Psoas muscle (tissue), 8 donors: ENCODE results near the gene ATP6V1C2. TPM values are rescaled to one million over a fixed set of nuclear protein-coding genes. Genes with fewer than 3 reads are reported as not detected.

ENCODE experiments used
- ATAC-seq, 4 donors: fragments of 200-7000 bp; cut with Tn5 transposase; one replicate each; pipeline ENCODE4 v1.9.1; 2020; ENCODE audit warnings: moderate library complexity in 3 of 4, mild to moderate bottlenecking in 2 of 4
- DNase-seq, 2 donors: peaks; one replicate each; pipeline ENCODE4 v3.0.0-alpha.2; 2020
- H3K27ac ChIP-seq: fragments of 200-600 bp; one replicate; pipeline ENCODE4 v1.8.0; 2022
- H3K27me3 ChIP-seq, 3 donors: fragments of 200-600 bp in 1 of 3; one replicate each; pipeline versions ENCODE4 v1.6.1 to v1.8.0; 2013 to 2022; ENCODE audit warnings: low read length in 2 of 3, mild to moderate bottlenecking in 2 of 3, moderate library complexity in 1 of 3; ENCODE audit not compliant: insufficient read depth in 3 of 3
- H3K36me3 ChIP-seq, 2 donors: fragments of 200-600 bp in 1 of 2; one replicate each; pipeline versions ENCODE4 v1.6.1 to v1.8.0; 2013 to 2022; ENCODE audit warnings: low read depth in 1 of 2, mild to moderate bottlenecking in 1 of 2, moderate library complexity in 1 of 2; ENCODE audit not compliant: insufficient read depth in 1 of 2
- H3K4me1 ChIP-seq: fragments of 200-600 bp; one replicate; pipeline ENCODE4 v1.8.0; 2022
- H3K4me3 ChIP-seq: fragments of 200-600 bp; one replicate; pipeline ENCODE4 v1.8.0; 2022; ENCODE audit warnings: mild to moderate bottlenecking
- H3K9me3 ChIP-seq: fragments of 200-600 bp; one replicate; pipeline ENCODE4 v1.8.0; 2022
- WGBS, 3 donors: extraction: QIAGEN DNeasy Blood & Tissue Kit; methylation state at CpG; one replicate each; pipeline versions ENCODE4 v1.1.6 to v1.1.7; 2013; 5-methylcytosine and 5-hydroxymethylcytosine counted together
- intact Hi-C, 2 donors: fragments of 100-400 bp; cut with DNase I; formaldehyde crosslinking; loops; one replicate each; pipeline versions ENCODE4 v1.11.0 to v1.14.2; 2022
- polyA plus RNA-seq, 3 donors: library from polyadenylated mRNA; stranded (reverse); fragments of 200-250 nt; gene quantifications; one replicate each; pipeline ENCODE4 v1.2.3, GENCODE V29; 2013
- total RNA-seq, 4 donors: library from RNA; stranded (reverse); fragmentation: NEBNext Ultra II Directional in 2 of 4; extraction: Animal tissue kit (Norgen Biotek cat#: 25700) in 2 of 4; gene quantifications; one replicate each; pipeline versions ENCODE4 v1.2.1 to v1.2.4, GENCODE V29; 2021 to 2023
- TF ChIP-seq, protein P1 (sequence below): fragments of 200-600 bp; IDR thresholded peaks from one replicate; pipeline ENCODE4 v1.8.0; 2022; ENCODE audit warnings: antibody characterized with exemption
- donor health status: healthy with polysubstance abuse.
- donor health status: DM: no; HTN: no; CAD: no; lungs with moderate emphysema.
- donor health status: Bipolar disorder and iron deficiency.
- donor health status: healthy.
- donor health status: DM: yes; HTN: yes; CAD: no.
- donor health status: DM: no; HTN: no; CAD: no.
- donor health status: DM: no; HTN: no; CAD: no.
- donor health status: DM: yes; HTN: yes; CAD: no.

The ATP6V1C2 gene
- total and polyA plus RNA-seq, 7 donors, result 0.11 to 0.70 (median 0.25) TPM

- TF ChIP-seq, protein P1, sequence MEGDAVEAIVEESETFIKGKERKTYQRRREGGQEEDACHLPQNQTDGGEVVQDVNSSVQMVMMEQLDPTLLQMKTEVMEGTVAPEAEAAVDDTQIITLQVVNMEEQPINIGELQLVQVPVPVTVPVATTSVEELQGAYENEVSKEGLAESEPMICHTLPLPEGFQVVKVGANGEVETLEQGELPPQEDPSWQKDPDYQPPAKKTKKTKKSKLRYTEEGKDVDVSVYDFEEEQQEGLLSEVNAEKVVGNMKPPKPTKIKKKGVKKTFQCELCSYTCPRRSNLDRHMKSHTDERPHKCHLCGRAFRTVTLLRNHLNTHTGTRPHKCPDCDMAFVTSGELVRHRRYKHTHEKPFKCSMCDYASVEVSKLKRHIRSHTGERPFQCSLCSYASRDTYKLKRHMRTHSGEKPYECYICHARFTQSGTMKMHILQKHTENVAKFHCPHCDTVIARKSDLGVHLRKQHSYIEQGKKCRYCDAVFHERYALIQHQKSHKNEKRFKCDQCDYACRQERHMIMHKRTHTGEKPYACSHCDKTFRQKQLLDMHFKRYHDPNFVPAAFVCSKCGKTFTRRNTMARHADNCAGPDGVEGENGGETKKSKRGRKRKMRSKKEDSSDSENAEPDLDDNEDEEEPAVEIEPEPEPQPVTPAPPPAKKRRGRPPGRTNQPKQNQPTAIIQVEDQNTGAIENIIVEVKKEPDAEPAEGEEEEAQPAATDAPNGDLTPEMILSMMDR, result no peak
- intact Hi-C loops, result no loop called here
- H3K4me3 ChIP-seq, result no peak overlapping the region
- H3K27me3 ChIP-seq, result no peaks in the 10 kb centered on the region
- H3K4me1 ChIP-seq, result no peaks in the 10 kb centered on the region
- 89 to 93% (median 92%) methylated on average over 1 of the region's 1 CpG for WGBS, 3 donors
- no peak overlapping the region for H3K27ac ChIP-seq
- peaks cover 20 to 84% of the 10 kb centered on the region in 2 donors for H3K36me3 ChIP-seq
- no peak for ATAC-seq
- no peaks in the 10 kb centered on the region for H3K9me3 ChIP-seq
- DNase-seq, result no peak
Observed at GRCh38 chr2:10793816-10794215, 72.4 kb downstream of the ATP6V1C2 start.

- no peak overlapping the region for H3K27ac ChIP-seq
- no peak for ATAC-seq
- DNase-seq, result no peak
- no peaks in the 10 kb centered on the region for H3K27me3 ChIP-seq
- TF ChIP-seq, protein P1, result no peak
- intact Hi-C loops, result no loop called here
- no peaks in the 10 kb centered on the region for H3K9me3 ChIP-seq
- no peak overlapping the region for H3K4me3 ChIP-seq
- no peaks in the 10 kb centered on the region for H3K4me1 ChIP-seq
- peaks cover 20 to 81% of the 10 kb centered on the region in 2 donors for H3K36me3 ChIP-seq
- WGBS, 3 donors, result 69 to 81% (median 80%) methylated on average over 5 of the region's 5 CpGs
Observed at GRCh38 chr2:10794876-10795275, 73.4 kb downstream of the ATP6V1C2 start.

- intact Hi-C loops, result no loop called here
- H3K4me3 ChIP-seq, result no peak overlapping the region
- TF ChIP-seq, protein P1, result no peak
- no peaks in the 10 kb centered on the region for H3K4me1 ChIP-seq
- no peaks in the 10 kb centered on the region for H3K9me3 ChIP-seq
- H3K36me3 ChIP-seq, result peaks cover 17 to 78% of the 10 kb centered on the region in 2 donors
- 57 to 69% (median 59%) methylated on average over 7 of the region's 7 CpGs for WGBS, 3 donors
- no peak overlapping the region for H3K27ac ChIP-seq
- no peak for DNase-seq
- H3K27me3 ChIP-seq, result no peaks in the 10 kb centered on the region
- ATAC-seq, result no peak
Observed at GRCh38 chr2:10795508-10796046, 74.1 kb downstream of the ATP6V1C2 start.

GRCh38 chr2:10796703-10797102 is 75.3 kb downstream of the ATP6V1C2 start:
- H3K27me3 ChIP-seq, result no peaks in the 10 kb centered on the region
- ATAC-seq (no peak), DNase-seq (no peak)
- no peak overlapping the region for H3K27ac ChIP-seq
- H3K36me3 ChIP-seq, result peaks cover 24 to 78% of the 10 kb centered on the region in 2 donors
- WGBS, 3 donors, result 93 to 99% (median 95%) methylated on average over 2 of the region's 2 CpGs
- no peak overlapping the region for H3K4me3 ChIP-seq
- TF ChIP-seq, protein P1, result no peak
- H3K9me3 ChIP-seq, result no peaks in the 10 kb centered on the region
- H3K4me1 ChIP-seq, result no peaks in the 10 kb centered on the region
- intact Hi-C loops, result no loop called here

DNA sequence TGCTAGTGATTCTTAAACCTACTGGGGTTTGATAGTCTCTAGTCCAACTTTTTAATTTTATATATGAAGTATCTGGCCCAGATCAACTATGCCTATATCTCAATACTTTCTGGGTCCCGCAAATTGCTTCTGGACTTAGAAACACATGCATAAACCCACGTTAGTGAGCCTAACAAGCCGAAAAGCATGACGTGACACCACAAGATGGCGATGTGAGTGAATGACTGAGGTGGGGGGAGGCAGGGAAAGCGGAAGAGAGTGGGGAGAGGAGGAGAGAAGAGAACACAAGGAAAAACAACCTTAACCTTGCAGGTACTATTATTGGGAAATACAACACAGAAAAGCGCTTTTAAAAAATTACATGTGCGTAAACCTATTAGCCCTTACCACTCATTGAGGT is 77.4 kb downstream of the ATP6V1C2 start:
- WGBS, 3 donors, result 83 to 87% (median 85%) methylated on average over 8 of the region's 8 CpGs
- intact Hi-C loops, result no loop called here
- DNase-seq, result no peak
- H3K36me3 ChIP-seq, result peaks cover 24 to 67% of the 10 kb centered on the region in 2 donors
- H3K9me3 ChIP-seq, result no peaks in the 10 kb centered on the region
- H3K27ac ChIP-seq, result no peak overlapping the region
- TF ChIP-seq, protein P1, result no peak
- H3K4me1 ChIP-seq, result no peaks in the 10 kb centered on the region
- H3K4me3 ChIP-seq, result no peak overlapping the region
- ATAC-seq, result no peak
- H3K27me3 ChIP-seq, result no peaks in the 10 kb centered on the region
